GM23338 (cell line): ENCODE results near the gene ADAMTSL4. TPM values are rescaled to one million over a fixed set of nuclear protein-coding genes. Genes with fewer than 3 reads are reported as not detected.
A peak's percentile ranks its signal among the peaks of the same experiment; 100 is the strongest.

ENCODE experiments used
- ATAC-seq: fragments of 200-7000 bp; cut with Tn5 transposase; 3 replicates; pipeline ENCODE4 v1.9.1; 2020
- DNase-seq: peaks from one replicate; pipeline ENCODE4 v3.0.0-alpha.2; 2015; ENCODE audit warnings: low spot score
- H2AFZ ChIP-seq: fragments of 200-600 bp; sonication (generic); 2 replicates; pipeline ENCODE4 v1.8.0; 2016; ENCODE audit warnings: antibody characterized with exemption, mild to moderate bottlenecking, moderate library complexity
- H3F3A ChIP-seq: fragments of 200-600 bp; sonication (generic); replicated peaks from 2 replicates; pipeline ENCODE4 v1.8.0; 2017; ENCODE audit warnings: antibody characterized with exemption, mixed run types, low read depth
- H3K27ac ChIP-seq: fragments of 200-600 bp; sonication (generic); 2 replicates; pipeline ENCODE4 v1.6.1; 2016; ENCODE audit warnings: low read depth
- H3K27me3 ChIP-seq: fragments of 200-600 bp; sonication (generic); 2 replicates; pipeline ENCODE4 v1.8.0; 2016; ENCODE audit warnings: mild to moderate bottlenecking, mixed run types, moderate library complexity; ENCODE audit not compliant: insufficient read depth
- H3K36me3 ChIP-seq: fragments of 200-600 bp; sonication (generic); 2 replicates; pipeline ENCODE4 v1.8.0; 2016; ENCODE audit warnings: mild to moderate bottlenecking; ENCODE audit not compliant: insufficient read depth
- H3K4me1 ChIP-seq: fragments of 200-600 bp; sonication (generic); 2 replicates; pipeline ENCODE4 v1.8.0; 2016; ENCODE audit warnings: mild to moderate bottlenecking, moderate library complexity; ENCODE audit not compliant: insufficient read depth
- H3K4me2 ChIP-seq: fragments of 200-600 bp; sonication (generic); 2 replicates; pipeline ENCODE4 v1.7.1; 2017; ENCODE audit warnings: mixed run types
- H3K4me3 ChIP-seq: fragments of 200-600 bp; sonication (generic); 2 replicates; pipeline ENCODE4 v1.6.1; 2016; ENCODE audit warnings: mixed run types
- H3K79me2 ChIP-seq: fragments of 200-600 bp; sonication (generic); replicated peaks from 2 replicates; pipeline ENCODE4 v1.8.0; 2017; ENCODE audit warnings: mild to moderate bottlenecking; ENCODE audit not compliant: insufficient read depth
- H3K9me2 ChIP-seq: fragments of 200-600 bp; sonication (generic); 2 replicates; pipeline ENCODE4 v1.8.0; 2017; ENCODE audit not compliant: insufficient read depth
- H4K20me1 ChIP-seq: fragments of 200-600 bp; sonication (generic); replicated peaks from 2 replicates; pipeline ENCODE4 v1.8.0; 2017; ENCODE audit warnings: mild to moderate bottlenecking; ENCODE audit not compliant: insufficient read depth
- H3K27ac Mint-ChIP-seq: 2 replicates; pipeline ENCODE4 v1.8.0; 2020; ENCODE audit warnings: inconsistent platforms, mild to moderate bottlenecking, moderate library complexity, mixed read lengths
- H3K27me3 Mint-ChIP-seq: 3 replicates; pipeline ENCODE4 v1.8.0; 2022; ENCODE audit warnings: low read depth, mild to moderate bottlenecking, moderate library complexity, mixed read lengths, inconsistent platforms; ENCODE audit not compliant: insufficient read depth, poor library complexity
- H3K36me3 Mint-ChIP-seq: 3 replicates; pipeline ENCODE4 v1.8.0; 2021; ENCODE audit warnings: low read depth, mild to moderate bottlenecking, inconsistent platforms, moderate library complexity, mixed read lengths
- H3K4me1 Mint-ChIP-seq: 3 replicates; pipeline ENCODE4 v1.8.0; 2020; ENCODE audit warnings: mild to moderate bottlenecking, inconsistent platforms, mixed read lengths
- H3K4me3 Mint-ChIP-seq: 3 replicates; pipeline ENCODE4 v1.8.0; 2021; ENCODE audit warnings: moderate library complexity, mild to moderate bottlenecking, inconsistent platforms, mixed read lengths
- H3K9me3 Mint-ChIP-seq: 3 replicates; pipeline ENCODE4 v1.8.0; 2020; ENCODE audit warnings: moderate library complexity, mild to moderate bottlenecking, inconsistent platforms, mixed read lengths
- CTCF ChIP-seq, 2 experiments: fragments of 200-600 bp in 1 of 2; sonication (generic) in 1 of 2; conservative IDR thresholded peaks; 2 replicates each; pipeline versions ENCODE4 v1.5.1 to v1.6.1; 2016 to 2017; ENCODE audit warnings: antibody characterized with exemption in 2 of 2, low read depth in 2 of 2, mild to moderate bottlenecking in 2 of 2, moderate library complexity in 1 of 2
- ETS1 ChIP-seq: IDR thresholded peaks from 2 replicates; pipeline ENCODE4 v1.6.1; 2016; ENCODE audit warnings: antibody characterized with exemption
- EZH2 ChIP-seq: fragments of 200-600 bp; sonication (generic); IDR thresholded peaks from one replicate; pipeline ENCODE4 v1.8.0; 2017; ENCODE audit warnings: antibody characterized with exemption, mild to moderate bottlenecking, low read depth; ENCODE audit not compliant: unreplicated experiment
- JUNB ChIP-seq: IDR thresholded peaks from one replicate; pipeline ENCODE4 v1.6.1; 2016; ENCODE audit warnings: antibody characterized with exemption; ENCODE audit not compliant: unreplicated experiment
- NANOG ChIP-seq: IDR thresholded peaks from 2 replicates; pipeline ENCODE4 v1.6.1; 2016; ENCODE audit warnings: antibody characterized with exemption, borderline replicate concordance
- ZNF462 ChIP-seq: fragments of 250-450 bp; sonication (Bioruptor Pico); IDR thresholded peaks from 2 replicates; pipeline ENCODE4 v1.5.0; 2020; ENCODE audit warnings: mild to moderate bottlenecking, moderate library complexity
- long read RNA-seq: library from polyadenylated mRNA; unstranded; transcript quantifications from one replicate; pipeline ENCODE4 v2.0.0, GENCODE V29; 2020; ENCODE audit not compliant: unreplicated experiment
- polyA plus RNA-seq: library from polyadenylated mRNA; unstranded; fragments of >200 nt; fragmentation: Nextera tagmentation; extraction: Ambion mirVana; gene quantifications from 2 replicates; pipeline ENCODE4 v1.2.1, GENCODE V29; 2016
- total RNA-seq: library from RNA; depleted of rRNA; stranded (reverse); fragments of >200 nt; shearing (Covaris generic); gene quantifications from 2 replicates; pipeline ENCODE4 v1.2.3, GENCODE V29; 2014; rRNA removed

ADAMTSL4 gene
- total RNA-seq: 3.6 and 5.3 TPM in 2 replicates
- polyA plus RNA-seq: 4.6 and 5.8 TPM in 2 replicates
- long read RNA-seq, partial matches to known transcripts: 1 of 3 reads
- long read RNA-seq, other reads (novel, unspliced or antisense): 2 of 3 reads

GRCh38 chr1:150548632-150549495 is at the start of gene ADAMTSL4:
Gene ADAMTSL4 (plus strand): TSS chr1:150549408. CDS start chr1:150552289, 2,881 bp downstream.
- peak within 1 kb of the TSS; percentile 89 for H3K4me2 ChIP-seq
- H2AFZ ChIP-seq: peak within 1 kb of the TSS; percentile 99
- Mint-ChIP-seq H3K27me3 (peaks cover 33% of the 10 kb centered on the region), H3K9me3 (no peaks in the 10 kb centered on the region), H3K4me1 (peaks cover 24% of the 10 kb centered on the region), H3K4me3 (peak within 1 kb of the TSS; percentile 78), H3K27ac (no peak within 1 kb of the TSS), H3K36me3 (no peaks in the 10 kb centered on the region; the same call in 2 of the 3 replicates)
- DNase-seq (peak; percentile 84), ATAC-seq (peak; percentile 69)
- H4K20me1 ChIP-seq: no peaks in the 10 kb centered on the region
- H3K27ac ChIP-seq: no peak within 1 kb of the TSS
- H3K4me1 ChIP-seq: peaks cover 11% of the 10 kb centered on the region; the same call in 1 of the 2 replicates
- peaks cover 9% of the 10 kb centered on the region for H3F3A ChIP-seq
- peaks cover 30% of the 10 kb centered on the region for H3K27me3 ChIP-seq
- peak within 1 kb of the TSS; percentile 83 for H3K4me3 ChIP-seq
- peak in 1 of 2 experiments; percentile 22; a peak in 2 of 4 replicates for TF ChIP-seq CTCF (conservative IDR thresholded peaks at IDR 0.05; ENCODE audit: low read depth in 2 of 2)
- TF ChIP-seq ZNF462: no peak
- TF ChIP-seq JUNB: no peak
- no peak for TF ChIP-seq ETS1
- peak; percentile 26 for TF ChIP-seq EZH2
- TF ChIP-seq NANOG: no peak
- no peaks in the 10 kb centered on the region for H3K79me2 ChIP-seq
- H3K9me2 ChIP-seq: no peaks in the 10 kb centered on the region
- no peaks in the 10 kb centered on the region for H3K36me3 ChIP-seq
